HG03457 (cell line): ENCODE results near the gene MXRA7.
"Not testable (repeated sequence)": the region's sequence is repeated elsewhere in the genome, so short reads cannot be mapped to it uniquely, and the experiment has no call there.

ENCODE experiments used
- ATAC-seq: cut with Tn5 transposase; IDR thresholded peaks from one replicate; pipeline ENCODE4 v1.9.1; 2021; ENCODE audit warnings: moderate number of reproducible peaks; ENCODE audit not compliant: unreplicated experiment

MXRA7 gene

DNA sequence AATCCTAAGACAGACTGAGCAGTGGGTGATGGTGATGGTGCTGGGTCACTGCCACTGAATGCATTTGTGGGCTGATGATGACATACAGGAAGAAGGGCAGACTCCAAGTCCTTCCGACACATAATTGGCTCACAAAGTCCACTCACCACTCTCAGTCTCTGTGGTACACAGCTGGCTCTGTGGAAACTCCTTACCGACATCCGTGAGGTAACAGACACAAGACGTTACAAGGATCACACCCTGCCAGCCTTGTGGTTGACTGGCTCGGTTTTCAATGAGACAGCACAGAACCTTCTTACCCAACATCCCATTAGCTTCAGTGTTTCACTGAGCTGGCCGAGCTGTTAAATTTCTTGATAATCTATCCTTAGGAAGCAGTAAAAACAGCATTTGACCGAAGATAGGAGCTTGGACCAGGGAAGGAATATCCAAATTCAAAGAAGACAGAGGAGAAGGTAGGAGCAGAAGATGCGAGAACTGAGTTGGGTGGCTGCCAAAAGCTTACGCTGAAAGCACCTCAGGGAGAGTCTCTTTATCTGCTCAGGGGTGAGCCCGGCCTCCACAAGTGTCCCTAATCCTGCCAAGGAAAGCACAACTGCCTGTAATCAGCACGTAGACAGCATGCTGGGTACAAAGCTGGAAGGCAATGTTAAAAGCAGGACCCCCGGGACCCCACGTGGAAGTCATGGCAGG, 5.5 kb upstream of the MXRA7 start:
- ATAC-seq: no peak

GRCh38 chr17:76715496-76715830, 4.7 kb upstream of the MXRA7 start:
- no peak for ATAC-seq

DNA sequence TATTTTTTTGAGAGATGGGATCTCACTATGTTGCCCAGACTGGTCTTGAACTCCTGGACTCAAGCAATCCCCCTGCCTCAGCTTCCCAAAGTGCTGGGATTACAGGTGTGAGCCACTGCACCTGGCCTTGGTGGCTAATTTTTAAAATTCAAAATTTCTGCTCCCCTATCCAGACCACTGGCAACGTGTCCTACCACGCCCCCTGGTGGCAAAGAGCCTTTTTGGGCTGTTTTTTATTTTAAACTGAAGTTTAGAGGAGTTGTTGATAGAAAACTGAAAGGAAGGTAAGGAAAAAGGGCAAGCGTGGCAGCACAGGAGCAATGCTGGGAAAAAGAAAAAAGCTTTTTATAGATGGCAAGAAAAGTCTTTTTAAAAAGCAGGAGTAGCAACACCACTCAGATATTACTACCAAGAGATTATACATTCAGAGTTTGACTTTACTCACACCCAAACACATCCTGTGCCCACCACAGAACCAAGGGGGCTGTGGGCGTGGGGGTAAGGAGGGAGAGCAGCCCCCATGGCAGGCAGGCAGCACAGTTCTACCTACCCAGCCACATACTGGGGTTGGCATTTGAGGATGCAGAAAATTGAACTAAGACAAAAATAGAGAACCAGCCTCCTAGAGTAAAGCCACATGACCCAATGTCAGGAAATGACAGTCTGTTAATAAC, 4.2 kb upstream of the MXRA7 start:
- no peak for ATAC-seq

- no peak for ATAC-seq
These were observed 3.6 kb upstream of the MXRA7 start for GRCh38 chr17:76714336-76714735.

- ATAC-seq: no peak
These were observed 3.0 kb upstream of the MXRA7 start for GRCh38 chr17:76713765-76714164.

- ATAC-seq: not testable (repeated sequence)
These were observed 1.6 kb upstream of the MXRA7 start for GRCh38 chr17:76712321-76712720.

GRCh38 chr17:76709951-76710862, 558 bp downstream of the MXRA7 start:
- not testable (repeated sequence) for ATAC-seq

DNA sequence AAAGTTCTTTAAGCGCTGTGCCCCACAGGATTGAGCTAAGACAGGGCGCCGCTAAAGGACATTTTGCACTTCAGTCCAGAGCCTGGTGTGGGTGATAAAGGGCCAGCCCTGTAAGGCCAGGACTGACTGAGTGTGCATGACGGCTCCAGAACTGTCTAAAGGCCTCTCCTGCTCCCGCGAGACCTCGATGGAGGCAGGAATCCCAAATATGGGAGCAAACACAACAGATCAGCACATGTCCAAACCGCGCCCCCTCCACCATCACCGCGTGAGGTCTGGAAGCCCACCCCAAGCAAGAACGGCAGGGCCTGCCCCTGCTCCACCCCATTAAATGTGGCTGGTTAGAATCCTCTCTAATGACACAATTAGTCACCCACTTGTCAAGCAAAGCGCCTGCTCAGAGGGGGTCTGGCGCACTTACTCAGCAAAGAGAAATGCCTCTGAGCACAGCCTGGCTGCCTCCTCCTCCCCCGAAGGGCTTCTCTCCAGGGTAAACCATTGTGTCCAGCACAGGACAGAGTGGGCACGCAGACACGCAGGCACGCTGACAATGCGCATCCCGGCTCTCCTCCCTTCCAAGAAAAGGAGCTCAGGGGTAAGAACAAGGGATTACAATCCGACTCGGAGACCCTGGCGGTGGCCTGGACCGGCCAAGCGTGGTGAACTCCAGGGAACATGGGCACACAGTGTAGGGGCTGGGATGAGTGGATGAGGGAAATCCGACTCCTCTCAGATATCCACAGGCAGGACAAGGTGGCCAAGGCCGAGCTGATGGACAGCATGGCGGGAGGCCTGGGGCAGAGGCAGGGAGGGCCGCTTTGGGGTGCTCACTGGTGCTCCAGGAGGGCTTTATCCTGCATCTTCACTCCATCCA, 1.5 kb downstream of the MXRA7 start:
- ATAC-seq: no peak

DNA sequence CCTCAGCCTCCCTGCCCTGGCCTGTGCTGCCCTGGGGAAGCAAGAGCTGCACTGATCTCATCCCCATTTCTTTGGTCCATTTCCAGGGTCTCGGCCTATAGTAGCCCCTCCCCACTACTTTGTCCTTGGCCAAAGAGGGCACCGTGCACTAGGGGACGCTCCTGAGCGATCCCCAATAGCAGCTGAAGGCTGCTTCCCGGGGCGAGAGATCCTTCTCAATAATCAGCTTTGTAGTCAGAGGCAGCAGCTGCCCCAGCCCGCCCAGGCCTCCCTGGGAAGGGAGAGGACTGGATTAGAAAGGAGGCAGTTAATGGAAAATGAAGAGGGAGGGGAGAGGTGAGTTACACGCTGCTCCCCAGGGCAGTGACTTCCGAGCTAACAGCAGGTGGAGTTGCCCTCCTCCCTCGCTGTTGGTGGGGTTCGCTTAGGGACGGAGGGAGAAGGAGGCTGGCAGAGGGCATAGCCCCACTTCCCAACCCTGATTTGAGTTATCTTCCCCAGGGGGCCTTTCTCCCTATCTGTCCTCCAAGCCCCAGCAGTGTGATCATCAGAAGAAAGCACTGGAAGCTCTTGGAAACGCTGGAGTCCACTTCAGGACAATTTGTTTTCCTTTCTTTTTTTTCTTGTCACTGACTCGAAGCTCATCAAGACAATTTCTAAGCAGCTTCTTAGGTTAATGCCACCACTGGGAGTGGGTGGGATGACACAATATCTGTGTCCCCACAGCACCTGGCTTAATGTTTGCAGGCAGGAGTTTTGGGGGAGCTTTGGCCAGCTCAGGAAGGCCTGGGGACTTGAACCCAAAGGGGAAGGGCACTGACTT, 2.6 kb downstream of the MXRA7 start:
- no peak for ATAC-seq

DNA sequence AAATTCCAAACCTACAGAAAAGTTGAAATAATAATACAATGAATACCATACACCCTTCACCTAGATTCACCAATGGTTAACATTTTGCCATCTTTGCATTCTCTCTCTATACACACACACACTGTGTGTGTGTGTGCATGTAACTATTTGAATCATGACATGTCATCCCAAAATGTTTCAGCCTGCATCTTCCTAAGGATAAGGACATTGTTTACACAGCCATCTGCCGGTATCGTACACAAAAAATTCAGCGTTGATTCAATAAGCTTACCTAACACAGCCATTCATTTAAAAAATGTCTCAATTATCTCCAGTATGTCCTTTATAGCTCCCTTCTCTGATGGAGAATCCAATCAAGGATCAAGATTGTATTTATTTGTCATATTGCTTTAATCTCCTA, 3.9 kb downstream of the MXRA7 start:
- no peak for ATAC-seq

GRCh38 chr17:76704805-76705204, 6.0 kb downstream of the MXRA7 start:
- ATAC-seq: no peak

GRCh38 chr17:76702941-76703637, 7.7 kb downstream of the MXRA7 start:
- ATAC-seq: no peak

DNA sequence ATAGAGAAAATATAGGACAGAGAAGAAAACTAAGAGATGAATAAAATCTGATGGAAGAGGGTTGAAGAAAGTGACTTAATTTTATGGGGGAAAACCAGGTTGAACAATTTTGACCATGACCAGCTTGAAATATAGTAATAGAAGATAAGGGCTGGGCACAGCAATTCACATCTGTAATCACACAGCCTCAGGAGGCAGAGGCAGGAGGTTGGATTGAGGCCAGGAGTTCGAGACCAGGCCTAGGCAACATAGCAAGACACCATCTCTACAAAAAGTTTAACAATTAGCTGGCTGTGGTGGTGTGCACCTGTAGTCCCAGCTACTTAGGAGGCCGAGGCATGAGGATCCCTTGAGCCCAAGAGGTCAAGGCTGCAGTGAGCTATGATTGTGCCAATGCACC, 8.7 kb downstream of the MXRA7 start:
- no peak for ATAC-seq

GRCh38 chr17:76701471-76701967, 9.2 kb downstream of the MXRA7 start:
- no peak for ATAC-seq

DNA sequence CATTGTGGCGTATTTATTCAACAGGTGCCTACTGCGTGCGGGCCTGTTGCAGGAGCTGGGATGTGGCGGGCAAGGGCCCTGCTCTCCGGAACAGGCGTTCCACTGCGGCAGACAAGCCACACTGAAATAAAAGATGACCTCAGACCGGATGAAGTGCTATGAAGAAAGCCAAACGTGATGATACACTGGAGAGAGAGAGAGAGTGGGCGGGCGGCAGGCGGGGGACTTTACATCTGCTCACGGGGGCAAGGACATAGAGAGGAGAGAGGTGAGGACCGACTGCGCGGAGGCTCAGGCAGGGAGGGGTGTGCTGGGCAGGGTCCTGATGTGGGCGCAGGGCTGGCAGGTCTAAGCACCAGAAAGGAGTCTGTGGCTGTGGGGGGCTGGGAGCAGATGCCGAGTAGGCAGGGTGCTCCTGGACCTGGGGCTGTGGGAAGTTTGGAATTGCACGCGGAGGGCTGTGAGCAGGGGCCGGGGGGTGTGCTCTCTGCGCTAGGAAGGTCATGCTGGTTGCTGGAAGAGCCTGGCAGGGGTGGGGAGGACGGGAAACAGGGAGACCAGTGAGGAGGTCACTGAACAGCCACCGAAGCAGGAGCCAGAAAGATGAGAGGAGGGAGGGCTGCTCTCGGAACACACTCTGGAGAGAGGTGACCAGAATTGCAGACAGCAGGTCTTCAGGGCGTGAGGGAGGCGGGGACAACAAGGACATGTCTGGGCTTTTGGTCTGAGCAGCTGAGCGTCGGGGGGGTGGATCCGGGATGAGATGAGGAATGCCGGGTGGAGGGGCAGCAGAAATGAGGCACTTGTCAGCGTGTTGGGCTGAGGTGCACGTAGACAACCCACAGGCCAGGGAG, 9.9 kb downstream of the MXRA7 start:
- ATAC-seq: no peak

DNA sequence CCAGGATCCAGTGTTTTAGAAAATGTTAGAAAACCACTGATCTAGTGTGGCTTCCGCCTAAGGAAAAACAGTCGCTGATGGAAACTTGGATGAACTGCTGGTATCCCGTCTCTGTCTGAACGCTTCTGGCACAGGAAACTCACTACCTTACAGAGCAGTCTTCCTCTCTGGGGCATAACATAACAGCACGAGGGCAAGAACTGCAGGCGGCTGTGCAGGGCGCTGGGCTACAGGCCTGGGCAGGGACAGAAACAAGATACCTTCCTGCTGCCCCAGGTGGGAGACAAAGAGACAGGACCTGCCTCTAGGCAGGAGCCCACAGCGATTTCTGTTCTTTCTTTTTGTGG, 10.5 kb downstream of the MXRA7 start:
- ATAC-seq: no peak

DNA sequence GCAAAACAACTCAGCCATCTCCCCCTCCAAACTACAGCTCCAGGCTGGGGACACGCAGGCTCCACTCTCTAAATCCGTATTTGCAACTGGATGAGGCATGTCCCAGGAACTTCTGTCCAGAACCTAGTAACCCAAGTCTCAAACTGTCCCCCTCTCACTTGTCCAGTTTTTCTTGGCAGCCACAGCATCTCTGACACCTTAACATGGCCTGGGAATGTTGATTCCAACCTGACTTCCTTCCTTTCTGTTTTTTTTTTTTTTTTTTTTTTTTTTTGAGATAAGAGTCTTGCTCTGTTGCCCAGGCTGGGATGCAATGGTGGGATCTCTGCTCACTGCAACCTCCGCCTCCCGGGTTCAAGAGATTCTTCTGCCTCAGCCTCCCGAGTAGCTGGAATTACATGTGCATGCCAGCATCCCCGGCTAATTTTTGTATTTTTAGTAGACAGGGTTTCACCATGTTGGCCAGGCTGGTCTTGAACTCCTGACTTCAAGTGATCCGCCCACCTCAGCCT, 12.2 kb downstream of the MXRA7 start:
- not testable (repeated sequence) for ATAC-seq
